ENCODE results near the gene WDR1. TPM values are rescaled to one million over a fixed set of nuclear protein-coding genes. Genes with fewer than 3 reads are reported as not detected.

Gene WDR1
- total and polyA plus RNA-seq, 8 donors: 30.0 to 102 (median 57.7) TPM

GRCh38 chr4:10034612-10035104, 81.9 kb downstream of the WDR1 start:
- ATAC-seq (no peak), DNase-seq (no peak), FAIRE-seq (no peak)
- Histone ChIP-seq H3K4me1 (no peaks in the 10 kb centered on the region), H3K27me3 (no peaks in the 10 kb centered on the region), H3K27ac (no peak overlapping the region), H3K9me3 (no peaks in the 10 kb centered on the region), H3K36me3 (no peaks in the 10 kb centered on the region), H3K4me3 (no peak overlapping the region)
- WGBS, 2 donors: 72 to 81% methylated on average over 5 of the region's 5 CpGs
- TF ChIP-seq CTCF (IDR thresholded peaks at IDR 0.05): no peak
- intact Hi-C loops (cut with DNase I): no loop called here

DNA sequence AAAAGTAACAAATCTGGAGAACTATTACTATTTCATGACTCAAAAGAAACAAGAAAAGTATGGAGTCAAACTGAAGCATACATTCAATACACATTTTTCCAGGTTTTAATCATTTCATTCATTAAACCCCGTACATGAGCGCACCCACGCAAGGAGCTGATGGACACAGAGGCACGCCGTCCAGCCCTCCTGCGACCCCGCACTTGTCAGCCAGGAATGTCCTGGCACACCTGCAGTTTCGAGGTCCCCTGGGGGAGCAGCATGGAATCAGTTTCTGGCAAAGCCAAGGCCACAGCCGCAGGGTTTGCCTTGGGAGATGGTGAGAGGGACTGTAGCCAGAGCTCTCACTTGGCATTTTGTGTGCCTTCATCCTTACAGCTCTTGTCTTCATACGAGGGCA, 82.5 kb downstream of the WDR1 start:
- no peak for FAIRE-seq
- intact Hi-C loops (cut with DNase I): no loop called here
- H3K27ac ChIP-seq: no peak overlapping the region

DNA sequence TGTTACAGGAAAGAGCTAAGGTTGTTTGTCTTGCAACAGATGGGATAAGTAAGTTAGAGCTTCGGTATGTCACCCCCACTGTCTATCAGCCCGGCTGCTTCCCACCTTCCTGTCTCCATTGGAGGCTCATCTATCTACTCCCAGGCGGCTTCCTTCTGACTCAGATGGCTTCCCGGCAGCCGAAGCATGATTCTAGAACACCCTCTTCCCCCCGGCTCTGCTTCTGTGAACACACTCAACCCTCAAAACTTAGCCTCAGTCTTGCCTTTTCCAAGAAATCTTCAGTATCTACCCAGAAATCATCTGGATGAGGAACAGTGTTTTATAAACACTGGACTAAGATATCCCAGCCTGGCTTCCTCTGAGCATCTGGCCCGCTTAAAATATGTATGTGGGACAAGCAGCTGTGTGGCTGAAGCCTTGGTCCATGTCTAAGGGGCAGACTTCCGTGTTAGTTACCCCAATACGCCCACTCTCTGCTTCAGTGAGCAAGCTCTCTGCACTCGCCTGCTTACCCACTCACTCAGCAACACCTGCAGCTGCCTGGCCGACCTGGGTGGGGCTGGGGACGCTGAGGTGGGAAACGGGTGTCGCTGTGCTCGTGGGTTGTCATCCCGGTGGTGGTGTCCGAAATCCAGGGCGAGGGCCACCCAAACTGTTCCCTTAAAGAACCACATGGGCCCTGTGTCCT, 83.3 kb downstream of the WDR1 start:
- Histone ChIP-seq H3K9me3 (no peaks in the 10 kb centered on the region), H3K4me3 (no peak overlapping the region), H3K27ac (peak overlapping the region in 2 of 4 donors; percentile 0 to 52), H3K4me1 (no peaks in the 10 kb centered on the region), H3K27me3 (no peaks in the 10 kb centered on the region), H3K36me3 (no peaks in the 10 kb centered on the region)
- no peak for TF ChIP-seq CTCF (IDR thresholded peaks at IDR 0.05)
- intact Hi-C loops (cut with DNase I): no loop called here
- ATAC-seq: peak in 3 of 4 donors; percentile 40 to 65 (median 65)
- DNase-seq: no peak
- WGBS, 2 donors: 52 to 68% methylated on average over 18 of the region's 18 CpGs
- no peak for FAIRE-seq

More for the DNA sequence above, 82.5 kb downstream of the WDR1 start:
- Histone ChIP-seq H3K4me3 (no peak overlapping the region), H3K4me1 (no peaks in the 10 kb centered on the region), H3K27me3 (no peaks in the 10 kb centered on the region), H3K36me3 (no peaks in the 10 kb centered on the region), H3K9me3 (no peaks in the 10 kb centered on the region)
- WGBS, 2 donors: 48 to 50% methylated on average over 10 of the region's 10 CpGs
- no peak for DNase-seq
- ATAC-seq: no peak
- no peak for TF ChIP-seq CTCF (IDR thresholded peaks at IDR 0.05)

GRCh38 chr4:10032625-10033024, 84.0 kb downstream of the WDR1 start:
- Histone ChIP-seq H3K4me1 (no peaks in the 10 kb centered on the region), H3K4me3 (no peak overlapping the region), H3K36me3 (no peaks in the 10 kb centered on the region), H3K27ac (peak overlapping the region in 2 of 4 donors; percentile 0 to 52), H3K27me3 (no peaks in the 10 kb centered on the region), H3K9me3 (no peaks in the 10 kb centered on the region)
- intact Hi-C loops (cut with DNase I): no loop called here
- no peak for TF ChIP-seq CTCF (IDR thresholded peaks at IDR 0.05)
- FAIRE-seq: no peak
- ATAC-seq: peak; percentile 84 to 88 (median 84)
- DNase-seq: peak in 1 of 6 donors; percentile 40
- 31 to 33% methylated on average over 6 of the region's 6 CpGs for WGBS, 2 donors
